HK-2 (cell line): ENCODE data around the gene UNC5CL.
"Not testable (repeated sequence)": the region's sequence is repeated elsewhere in the genome, so short reads cannot be mapped to it uniquely, and the experiment has no call there.

Experiments
- DNase-seq: peaks from one replicate; pipeline ENCODE4 v3.0.0-alpha.2; 2018; ENCODE audit not compliant: unreplicated experiment

The UNC5CL gene

GRCh38 chr6:41038205-41038604 is 816 bp downstream of the UNC5CL start:
- no peak for DNase-seq

GRCh38 chr6:41037107-41037900 is 1.7 kb downstream of the UNC5CL start:
- DNase-seq: no peak

- DNase-seq: no peak
Measured at GRCh38 chr6:41036601-41037000, 2.4 kb downstream of the UNC5CL start.

GRCh38 chr6:41036186-41036585 is 2.8 kb downstream of the UNC5CL start:
- no peak for DNase-seq

GRCh38 chr6:41033776-41034175 is 5.2 kb downstream of the UNC5CL start:
- DNase-seq: no peak

GRCh38 chr6:41032830-41033229 is 6.2 kb downstream of the UNC5CL start:
- DNase-seq: no peak

GRCh38 chr6:41028561-41029412 is 10.2 kb downstream of the UNC5CL start:
- DNase-seq: no peak

GRCh38 chr6:41027799-41028560 is 11.0 kb downstream of the UNC5CL start:
- DNase-seq: no peak

- DNase-seq: no peak
Measured at GRCh38 chr6:41027241-41027640, 11.8 kb downstream of the UNC5CL start.

GRCh38 chr6:41025966-41026530 is 13.0 kb downstream of the UNC5CL start:
- no peak for DNase-seq

GRCh38 chr6:41023114-41023513 is 15.9 kb downstream of the UNC5CL start:
- no peak for DNase-seq

- DNase-seq: no peak
Measured at GRCh38 chr6:41022294-41022693, 16.7 kb downstream of the UNC5CL start.

GRCh38 chr6:41021832-41022231 is 17.2 kb downstream of the UNC5CL start:
- peak; percentile 67 for DNase-seq

- no peak for DNase-seq
Measured at GRCh38 chr6:41017663-41018062, 21.4 kb downstream of the UNC5CL start.

- not testable (repeated sequence) for DNase-seq
Measured at GRCh38 chr6:41015860-41016259, 23.2 kb downstream of the UNC5CL start.

GRCh38 chr6:41014780-41015179 is 24.2 kb downstream of the UNC5CL start:
- no peak for DNase-seq

- DNase-seq: peak; percentile 42
Measured at GRCh38 chr6:41013466-41014153, 25.4 kb downstream of the UNC5CL start.

GRCh38 chr6:41011673-41012072 is 27.3 kb downstream of the UNC5CL start:
- no peak for DNase-seq

- DNase-seq: no peak
Measured at GRCh38 chr6:41009669-41010068, 29.4 kb downstream of the UNC5CL start.

GRCh38 chr6:41008011-41008410 is 31.0 kb downstream of the UNC5CL start:
- DNase-seq: no peak

- not testable (repeated sequence) for DNase-seq
Measured at GRCh38 chr6:41006980-41007379, 32.0 kb downstream of the UNC5CL start.
